ENCODE data around the gene CTDNEP1. TPM values are rescaled to one million over a fixed set of nuclear protein-coding genes. Genes with fewer than 3 reads are reported as not detected.

The CTDNEP1 gene
- polyA plus RNA-seq, 2 of the 4 experiments (the other 2 are of a cell fraction): 145 to 161 TPM

DNA sequence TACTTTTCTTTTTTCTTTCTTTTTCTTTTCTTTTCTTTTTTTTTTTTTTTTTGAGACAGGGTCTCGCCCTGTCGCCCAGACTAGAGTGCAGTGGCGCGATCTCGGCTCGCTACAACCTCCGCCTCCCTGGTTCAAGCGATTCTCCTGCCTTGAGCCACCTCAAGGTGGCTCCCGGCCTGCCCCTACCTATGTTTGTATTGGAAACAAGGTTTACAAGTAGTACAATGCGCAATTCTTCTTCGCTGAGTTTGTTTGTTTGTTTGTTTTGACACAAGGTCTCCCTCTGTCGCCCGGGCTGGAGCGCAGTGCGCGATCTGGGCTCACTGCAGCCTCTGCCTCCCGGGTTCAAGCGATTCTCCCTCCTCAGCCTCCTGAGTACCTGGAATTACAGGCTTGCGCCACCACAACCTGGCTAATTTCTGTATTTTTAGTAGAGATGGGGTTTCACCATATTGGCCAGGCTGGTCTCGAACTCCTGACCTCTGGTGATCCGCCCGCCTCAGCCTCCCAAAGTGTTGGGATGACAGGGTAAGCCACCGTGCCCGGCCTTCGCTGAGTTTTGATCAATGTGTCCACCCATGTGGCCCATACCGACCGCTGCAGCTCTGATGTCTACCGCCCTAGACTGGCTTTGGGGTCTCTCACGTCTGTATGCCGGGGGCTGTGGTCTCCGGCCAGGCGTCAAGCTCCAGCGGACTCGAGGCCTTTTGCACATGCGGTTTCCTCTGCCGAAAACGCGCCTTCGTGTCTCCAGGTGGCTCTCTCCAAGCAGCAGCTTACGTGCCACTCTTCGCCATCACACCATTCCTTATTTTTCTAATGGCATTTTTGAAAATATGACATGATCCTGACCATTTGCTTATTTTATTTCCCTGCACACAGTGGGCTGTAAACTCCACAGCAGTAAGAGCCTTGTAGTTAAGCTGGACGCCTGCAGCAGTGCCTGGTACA, 44.0 kb upstream of the CTDNEP1 start:
- no peak for DNase-seq (ENCODE audit: low read depth in 1 of 2, low spot score in 1 of 2)
- H3K9me3 ChIP-seq: no peaks in the 10 kb centered on the region
- peaks cover 22% of the 10 kb centered on the region; the same call in 2 of the 3 replicates for H3K4me1 ChIP-seq
- no peak for FAIRE-seq
- WGBS (ENCODE audit: missing lambda C conversion rate): 92% methylated on average over 42 of the region's 42 CpGs
- H3K27ac ChIP-seq: peak overlapping the region; percentile 54 to 82; a peak in 5 of 6 replicates
- no peak; a peak in 1 of 6 replicates for ATAC-seq
- H3K4me2 ChIP-seq: peak overlapping the region; percentile 100
- POLR2A ChIA-PET: interaction anchor here (1.3 kb wide), 5 partner anchors 14 to 250 kb away, joined by 3 to 5 read pairs (median 3); partner anchors contain the start of gene SLC2A4
- CTCF ChIA-PET: interaction anchor here (0.7 to 11.0 kb wide), 53 partner anchors 10 to 274 kb away, joined by 3 to 446 read pairs (median 6); partner anchors contain the start of genes ACADVL, ACAP1, CTDNEP1 and DLG4
- TF ChIP-seq RNF2 (IDR thresholded peaks at IDR 0.05; ENCODE audit: borderline replicate concordance, low read depth) (0 out of 2 replicates have a peak, but pooled peaks have one; percentile 69), CHD4 (IDR thresholded peaks at IDR 0.05; ENCODE audit: borderline replicate concordance) (no peak), ZFP36 (IDR thresholded peaks at IDR 0.05; ENCODE audit: borderline replicate concordance, partially characterized antibody) (no peak), FOSB (CRISPR knock-in tag; IDR thresholded peaks at IDR 0.05) (no peak)
- TF ChIP-seq, protein P1, sequence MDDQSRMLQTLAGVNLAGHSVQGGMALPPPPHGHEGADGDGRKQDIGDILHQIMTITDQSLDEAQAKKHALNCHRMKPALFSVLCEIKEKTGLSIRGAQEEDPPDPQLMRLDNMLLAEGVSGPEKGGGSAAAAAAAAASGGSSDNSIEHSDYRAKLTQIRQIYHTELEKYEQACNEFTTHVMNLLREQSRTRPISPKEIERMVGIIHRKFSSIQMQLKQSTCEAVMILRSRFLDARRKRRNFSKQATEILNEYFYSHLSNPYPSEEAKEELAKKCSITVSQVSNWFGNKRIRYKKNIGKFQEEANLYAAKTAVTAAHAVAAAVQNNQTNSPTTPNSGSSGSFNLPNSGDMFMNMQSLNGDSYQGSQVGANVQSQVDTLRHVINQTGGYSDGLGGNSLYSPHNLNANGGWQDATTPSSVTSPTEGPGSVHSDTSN (IDR thresholded peaks at IDR 0.05): no peak
- H3K4me3 ChIP-seq: peak overlapping the region; percentile 48

DNA sequence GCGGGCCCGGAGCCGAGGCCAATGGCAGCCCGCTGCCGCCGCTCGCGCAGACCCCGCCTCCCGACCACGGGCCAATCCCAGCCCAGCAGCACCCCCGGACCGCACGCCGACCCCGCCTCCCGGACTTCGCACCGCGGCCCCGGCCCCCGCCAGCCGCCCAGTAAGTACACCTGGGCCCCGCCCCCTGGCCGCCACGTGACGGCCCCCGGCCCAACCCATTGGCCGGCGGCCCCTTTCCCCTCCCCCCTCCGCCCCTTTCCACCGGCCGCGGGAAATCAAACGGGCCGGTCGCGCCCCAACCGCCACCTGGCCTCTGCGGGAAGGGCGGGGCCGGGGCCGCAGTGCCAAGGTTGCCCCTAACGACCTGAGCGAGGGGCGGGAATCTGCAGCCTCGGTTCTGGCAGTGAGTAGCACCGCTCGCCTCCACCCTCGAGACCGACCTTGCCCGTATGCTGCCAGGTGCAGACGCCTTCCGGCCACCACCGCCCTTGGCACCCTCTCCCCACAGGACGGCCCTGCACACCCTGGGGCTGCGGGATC, 43.1 kb upstream of the CTDNEP1 start, which contains the start of gene YBX2:
YBX2 (minus strand) TSS at position 26 of the 540 bp plus-strand sequence. CDS start 139 bp downstream, outside the sequence.
- Histone ChIP-seq H3K4me2 (peak within 1 kb of the TSS; percentile 100), H3K9me3 (no peaks in the 10 kb centered on the region), H3K4me1 (peaks cover 22% of the 10 kb centered on the region; the same call in 2 of the 3 replicates), H3K4me3 (peak within 1 kb of the TSS; percentile 48), H3K27ac (peak within 1 kb of the TSS; percentile 54 to 80)
- POLR2A ChIA-PET: no interaction called here
- ATAC-seq (peak; percentile 49 to 78), FAIRE-seq (no peak), DNase-seq (ENCODE audit: low read depth in 1 of 2, low spot score in 1 of 2) (peak; percentile 89 to 90)
- 40% methylated on average over 16 of the region's 57 CpGs for WGBS (ENCODE audit: missing lambda C conversion rate)
- TF ChIP-seq E2F6 (IDR thresholded peaks at IDR 0.05; ENCODE audit: borderline replicate concordance, low read depth) (peak; percentile 94), HOXA7 (CRISPR knock-in tag; IDR thresholded peaks at IDR 0.05) (no peak), HOXB13 (CRISPR knock-in tag; IDR thresholded peaks at IDR 0.05; ENCODE audit: low read depth) (no peak), USF2 (IDR thresholded peaks at IDR 0.05) (peak; percentile 69), FOSL2 (IDR thresholded peaks at IDR 0.05) (no peak), FOSL2 (CRISPR knock-in tag; IDR thresholded peaks at IDR 0.05) (no peak), RNF2 (IDR thresholded peaks at IDR 0.05; ENCODE audit: borderline replicate concordance, low read depth) (0 out of 2 replicates have a peak, but pooled peaks have one; percentile 47)
- TF ChIP-seq, protein P2, sequence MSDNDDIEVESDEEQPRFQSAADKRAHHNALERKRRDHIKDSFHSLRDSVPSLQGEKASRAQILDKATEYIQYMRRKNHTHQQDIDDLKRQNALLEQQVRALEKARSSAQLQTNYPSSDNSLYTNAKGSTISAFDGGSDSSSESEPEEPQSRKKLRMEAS (IDR thresholded peaks at IDR 0.05): peak; percentile 68
- CTCF ChIA-PET: no interaction called here

DNA sequence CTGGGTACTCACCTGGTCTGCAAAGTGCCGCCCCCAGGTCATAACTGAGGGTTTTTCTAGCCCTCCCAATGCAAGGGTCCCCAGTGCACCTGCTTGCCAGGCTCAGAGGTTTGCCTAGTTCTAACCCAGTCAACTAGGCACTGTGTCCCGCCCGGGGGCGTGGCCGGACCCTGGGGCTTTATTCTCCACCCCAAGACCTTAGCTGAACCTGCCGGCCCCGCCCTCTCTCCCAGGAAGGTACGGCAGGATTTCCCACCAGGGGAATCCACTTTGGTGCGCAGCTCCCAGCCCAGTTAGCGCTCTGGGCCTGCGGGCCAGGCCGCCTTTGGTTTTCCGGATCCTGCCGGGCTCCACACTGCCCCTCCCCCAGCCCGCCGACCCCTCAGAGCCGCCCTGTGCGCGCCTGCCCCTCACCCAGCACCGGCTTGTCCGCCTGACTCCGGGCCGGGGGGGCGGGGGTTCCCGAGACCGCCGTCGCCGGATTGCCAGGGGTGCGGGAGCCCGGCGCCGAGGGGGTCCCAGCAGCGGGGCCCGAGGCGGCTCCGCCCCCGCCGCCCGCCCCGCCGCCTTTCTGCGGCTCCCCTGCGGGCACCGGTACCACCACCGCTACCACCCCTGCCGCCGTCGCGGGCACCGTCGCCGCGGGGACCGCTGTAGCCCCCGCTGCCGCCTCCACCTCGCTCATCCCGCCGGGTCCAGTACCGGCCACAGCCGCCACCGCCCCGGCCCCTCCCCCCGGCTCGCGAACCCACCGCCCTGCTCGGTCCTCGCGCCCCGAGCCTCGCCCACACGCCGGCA, 42.5 kb upstream of the CTDNEP1 start:
- DNase-seq (ENCODE audit: low read depth in 1 of 2, low spot score in 1 of 2) (no peak), ATAC-seq (no peak), FAIRE-seq (no peak)
- WGBS (ENCODE audit: missing lambda C conversion rate): 78% methylated on average over 14 of the region's 75 CpGs
- Histone ChIP-seq H3K4me1 (peaks cover 22% of the 10 kb centered on the region; the same call in 2 of the 3 replicates), H3K4me2 (peak overlapping the region; percentile 100), H3K4me3 (peak overlapping the region; percentile 48), H3K27ac (peak overlapping the region in 1 of 2 experiments; percentile 80; a peak in 4 of 6 replicates), H3K9me3 (no peaks in the 10 kb centered on the region)
- POLR2A ChIA-PET: interaction anchor here (1.9 kb wide), 1 partner anchor 13 kb away, joined by 5 read pairs; the partner anchor contains the start of gene SLC2A4
- CTCF ChIA-PET: interaction anchor here (1.5 to 6.3 kb wide), 4 partner anchors 9 to 249 kb away, joined by 4 to 97 read pairs (median 4); partner anchors contain the start of gene SLC2A4
- TF ChIP-seq HOXB5 (CRISPR knock-in tag; IDR thresholded peaks at IDR 0.05) (peak; percentile 28; the same call in 1 of the 2 replicates), NFE2L2 (conservative IDR thresholded peaks at IDR 0.05; ENCODE audit: low read length) (no peak), ZFP36 (IDR thresholded peaks at IDR 0.05; ENCODE audit: borderline replicate concordance, partially characterized antibody) (no peak)
